ENCODE measurements around the gene FBXO28. TPM values are rescaled to one million over a fixed set of nuclear protein-coding genes. Genes with fewer than 3 reads are reported as not detected.

Gene FBXO28
- polyA plus RNA-seq, 2 donors: 11.9 to 13.2 TPM

DNA sequence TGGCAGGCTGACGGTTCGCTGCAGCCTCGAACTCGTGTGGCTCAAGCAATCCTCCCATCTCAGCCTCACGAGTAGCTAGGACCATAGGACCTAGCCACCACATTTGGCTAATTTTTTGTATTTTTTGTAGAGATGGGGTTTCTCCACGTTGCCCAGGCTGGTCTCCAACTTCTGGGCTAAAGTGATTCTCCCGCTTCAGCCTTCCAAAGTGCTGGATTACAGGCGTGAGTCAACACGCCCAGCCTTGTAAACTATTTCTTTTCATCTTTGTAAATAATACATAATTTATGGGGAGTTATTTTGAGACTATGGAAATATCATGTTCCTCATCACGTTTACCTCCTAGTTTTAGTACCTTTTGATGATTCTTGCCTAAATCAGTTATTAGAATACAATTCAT, 906 bp upstream of the FBXO28 start:
- Histone ChIP-seq H3K4me3 (ENCODE audit: low read depth in 1 of 2, low read length in 2 of 2) (no peak overlapping the region), H3K4me1 (ENCODE audit: control insufficient read depth in 2 of 2, insufficient read depth in 2 of 2, low read length in 1 of 2) (no peaks in the 10 kb centered on the region), H3K9me3 (ENCODE audit: control insufficient read depth in 2 of 2, insufficient read depth in 1 of 2, low read depth in 1 of 2, low read length in 1 of 2) (no peaks in the 10 kb centered on the region), H3K27me3 (ENCODE audit: control insufficient read depth in 1 of 2, insufficient read depth in 2 of 2, low read length in 2 of 2) (no peaks in the 10 kb centered on the region), H3K27ac (ENCODE audit: low read depth in 2 of 2, low read length in 1 of 2) (no peak overlapping the region), H3K36me3 (ENCODE audit: control insufficient read depth in 2 of 2, insufficient read depth in 2 of 2, low read length in 1 of 2) (no peaks in the 10 kb centered on the region)
- WGBS, 2 donors: 68 to 69% methylated on average over 10 of the region's 10 CpGs

DNA sequence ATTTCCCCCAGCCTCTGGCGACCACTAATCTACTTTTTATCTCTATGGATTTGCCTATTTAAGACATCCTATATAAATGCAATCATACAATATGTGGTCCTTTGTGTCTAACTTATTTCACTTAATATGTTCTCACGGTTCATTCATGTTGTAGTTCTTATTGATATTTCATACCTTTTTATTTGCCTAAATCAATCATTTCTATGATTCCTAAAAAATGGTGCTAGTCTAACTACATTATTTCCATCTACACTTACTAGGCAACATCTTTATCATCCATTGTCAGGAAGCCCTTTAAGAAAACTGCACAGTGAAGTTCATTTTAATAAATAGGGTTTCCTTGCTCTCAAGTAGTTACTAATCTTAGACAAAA, 380 bp upstream of the FBXO28 start:
- peak overlapping the region; percentile 94 to 97 for H3K27ac ChIP-seq (ENCODE audit: low read depth in 2 of 2, low read length in 1 of 2)

DNA sequence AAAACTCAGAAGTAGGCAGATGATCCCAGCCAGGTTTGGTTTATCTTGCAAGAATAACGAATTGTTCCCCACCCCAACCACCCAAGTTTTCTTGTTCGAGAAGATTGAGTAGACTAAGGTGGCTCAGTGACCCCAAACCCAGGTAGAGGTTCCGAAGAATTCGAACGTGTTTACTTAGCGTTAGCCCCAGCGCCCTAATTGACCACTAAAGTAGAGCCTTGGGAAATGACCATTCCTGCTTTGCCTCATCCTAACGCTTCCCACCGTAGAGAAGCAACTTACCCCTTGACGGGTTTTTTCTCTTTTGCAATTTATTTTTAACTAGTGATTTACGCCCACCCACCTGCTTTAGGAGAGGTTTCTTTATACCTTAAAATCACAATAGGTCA, 870 bp downstream of the FBXO28 start:
- no peaks in the 10 kb centered on the region for H3K36me3 ChIP-seq (ENCODE audit: control insufficient read depth in 2 of 2, insufficient read depth in 2 of 2, low read length in 1 of 2)
- H3K27ac ChIP-seq (ENCODE audit: low read depth in 2 of 2, low read length in 1 of 2): peak overlapping the region; percentile 94 to 97
- H3K4me1 ChIP-seq (ENCODE audit: control insufficient read depth in 2 of 2, insufficient read depth in 2 of 2, low read length in 1 of 2): no peaks in the 10 kb centered on the region
- H3K27me3 ChIP-seq (ENCODE audit: control insufficient read depth in 1 of 2, insufficient read depth in 2 of 2, low read length in 2 of 2): no peaks in the 10 kb centered on the region
- peak overlapping the region; percentile 93 to 96 for H3K4me3 ChIP-seq (ENCODE audit: low read depth in 1 of 2, low read length in 2 of 2)
- 3% methylated on average over 11 of the region's 11 CpGs for WGBS, 2 donors
- H3K9me3 ChIP-seq (ENCODE audit: control insufficient read depth in 2 of 2, insufficient read depth in 1 of 2, low read depth in 1 of 2, low read length in 1 of 2): no peaks in the 10 kb centered on the region

More for the DNA sequence above, 380 bp upstream of the FBXO28 start:
- no peaks in the 10 kb centered on the region for H3K9me3 ChIP-seq (ENCODE audit: control insufficient read depth in 2 of 2, insufficient read depth in 1 of 2, low read depth in 1 of 2, low read length in 1 of 2)
- H3K27me3 ChIP-seq (ENCODE audit: control insufficient read depth in 1 of 2, insufficient read depth in 2 of 2, low read length in 2 of 2): no peaks in the 10 kb centered on the region
- no peaks in the 10 kb centered on the region for H3K4me1 ChIP-seq (ENCODE audit: control insufficient read depth in 2 of 2, insufficient read depth in 2 of 2, low read length in 1 of 2)
- no peaks in the 10 kb centered on the region for H3K36me3 ChIP-seq (ENCODE audit: control insufficient read depth in 2 of 2, insufficient read depth in 2 of 2, low read length in 1 of 2)
- H3K4me3 ChIP-seq (ENCODE audit: low read depth in 1 of 2, low read length in 2 of 2): peak overlapping the region; percentile 93 to 96
- WGBS, 2 donors: 36 to 59% methylated on average over 2 of the region's 2 CpGs

DNA sequence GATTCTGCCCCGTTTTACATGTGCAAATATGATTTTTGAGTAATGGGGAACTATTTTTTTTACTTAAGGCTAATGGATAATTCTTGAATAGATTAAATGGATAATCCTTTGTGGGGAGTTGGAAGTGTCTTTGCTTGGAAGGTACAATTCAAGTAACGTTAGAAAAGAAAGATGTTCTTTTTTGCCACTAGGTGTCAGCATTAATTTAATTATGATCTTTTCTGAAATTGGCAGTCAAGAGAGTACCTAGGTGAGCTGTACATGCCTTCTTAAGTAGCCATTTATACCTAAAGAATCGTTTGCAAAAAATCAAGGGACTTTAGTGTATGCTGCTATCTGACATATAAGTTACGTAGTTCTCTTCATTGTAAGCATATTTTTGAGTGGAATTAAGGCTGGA, 2.2 kb downstream of the FBXO28 start:
- Histone ChIP-seq H3K27me3 (ENCODE audit: control insufficient read depth in 1 of 2, insufficient read depth in 2 of 2, low read length in 2 of 2) (no peaks in the 10 kb centered on the region), H3K36me3 (ENCODE audit: control insufficient read depth in 2 of 2, insufficient read depth in 2 of 2, low read length in 1 of 2) (no peaks in the 10 kb centered on the region), H3K27ac (ENCODE audit: low read depth in 2 of 2, low read length in 1 of 2) (no peak overlapping the region), H3K9me3 (ENCODE audit: control insufficient read depth in 2 of 2, insufficient read depth in 1 of 2, low read depth in 1 of 2, low read length in 1 of 2) (no peaks in the 10 kb centered on the region), H3K4me1 (ENCODE audit: control insufficient read depth in 2 of 2, insufficient read depth in 2 of 2, low read length in 1 of 2) (no peaks in the 10 kb centered on the region), H3K4me3 (ENCODE audit: low read depth in 1 of 2, low read length in 2 of 2) (peak overlapping the region in 1 of 2 donors; percentile 93)
- WGBS, 2 donors: 9 to 12% methylated on average over 4 of the region's 4 CpGs

DNA sequence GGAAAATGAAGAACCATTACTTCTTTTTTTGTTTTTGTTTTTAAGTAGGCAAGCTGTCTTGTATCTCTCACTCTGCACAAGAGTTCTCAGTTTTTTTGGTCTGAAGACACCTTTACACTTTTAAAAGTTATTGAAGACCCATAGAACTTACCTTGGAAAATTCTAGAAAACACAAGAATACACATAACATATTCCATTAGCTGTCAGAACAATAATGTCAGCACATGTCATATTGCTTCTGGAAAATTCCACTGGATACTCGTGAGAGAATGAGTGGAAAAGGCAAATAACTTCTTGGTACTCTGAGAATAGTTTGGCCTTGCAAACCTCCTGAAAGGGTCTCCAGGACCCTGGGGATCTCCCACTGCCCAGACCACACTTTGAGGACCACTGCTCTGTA, 4.8 kb downstream of the FBXO28 start:
- H3K27ac ChIP-seq (ENCODE audit: low read depth in 2 of 2, low read length in 1 of 2): no peak overlapping the region
- no peaks in the 10 kb centered on the region for H3K36me3 ChIP-seq (ENCODE audit: control insufficient read depth in 2 of 2, insufficient read depth in 2 of 2, low read length in 1 of 2)
- H3K4me3 ChIP-seq (ENCODE audit: low read depth in 1 of 2, low read length in 2 of 2): no peak overlapping the region
- H3K9me3 ChIP-seq (ENCODE audit: control insufficient read depth in 2 of 2, insufficient read depth in 1 of 2, low read depth in 1 of 2, low read length in 1 of 2): no peaks in the 10 kb centered on the region
- 52 to 60% methylated on average over 1 of the region's 1 CpG for WGBS, 2 donors
- no peaks in the 10 kb centered on the region for H3K4me1 ChIP-seq (ENCODE audit: control insufficient read depth in 2 of 2, insufficient read depth in 2 of 2, low read length in 1 of 2)
- no peaks in the 10 kb centered on the region for H3K27me3 ChIP-seq (ENCODE audit: control insufficient read depth in 1 of 2, insufficient read depth in 2 of 2, low read length in 2 of 2)

DNA sequence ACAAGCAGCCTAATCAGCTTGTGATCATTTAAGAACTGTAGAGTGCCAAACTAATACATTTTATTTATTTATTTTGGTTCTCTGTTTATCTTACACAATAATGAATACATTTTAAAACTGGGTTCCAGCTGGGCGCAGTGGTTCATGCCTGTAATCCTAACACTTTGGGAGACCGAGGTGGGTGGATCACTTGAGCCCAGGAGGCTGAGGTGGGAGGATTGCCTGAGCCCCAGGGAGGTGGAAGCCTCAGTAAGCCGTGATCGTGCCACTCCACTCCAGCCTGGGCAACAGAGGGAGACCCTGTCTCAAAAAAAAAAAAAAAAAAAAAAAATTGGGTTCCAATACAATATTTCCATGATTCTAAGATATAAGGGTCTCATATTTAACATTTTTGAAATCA, 9.2 kb downstream of the FBXO28 start:
- H3K4me1 ChIP-seq (ENCODE audit: control insufficient read depth in 2 of 2, insufficient read depth in 2 of 2, low read length in 1 of 2): no peaks in the 10 kb centered on the region
- H3K9me3 ChIP-seq (ENCODE audit: control insufficient read depth in 2 of 2, insufficient read depth in 1 of 2, low read depth in 1 of 2, low read length in 1 of 2): no peaks in the 10 kb centered on the region
- no peaks in the 10 kb centered on the region for H3K27me3 ChIP-seq (ENCODE audit: control insufficient read depth in 1 of 2, insufficient read depth in 2 of 2, low read length in 2 of 2)
- H3K36me3 ChIP-seq (ENCODE audit: control insufficient read depth in 2 of 2, insufficient read depth in 2 of 2, low read length in 1 of 2): no peaks in the 10 kb centered on the region
- H3K4me3 ChIP-seq (ENCODE audit: low read depth in 1 of 2, low read length in 2 of 2): no peak overlapping the region
- 85 to 89% methylated on average over 4 of the region's 4 CpGs for WGBS, 2 donors
- no peak overlapping the region for H3K27ac ChIP-seq (ENCODE audit: low read depth in 2 of 2, low read length in 1 of 2)

DNA sequence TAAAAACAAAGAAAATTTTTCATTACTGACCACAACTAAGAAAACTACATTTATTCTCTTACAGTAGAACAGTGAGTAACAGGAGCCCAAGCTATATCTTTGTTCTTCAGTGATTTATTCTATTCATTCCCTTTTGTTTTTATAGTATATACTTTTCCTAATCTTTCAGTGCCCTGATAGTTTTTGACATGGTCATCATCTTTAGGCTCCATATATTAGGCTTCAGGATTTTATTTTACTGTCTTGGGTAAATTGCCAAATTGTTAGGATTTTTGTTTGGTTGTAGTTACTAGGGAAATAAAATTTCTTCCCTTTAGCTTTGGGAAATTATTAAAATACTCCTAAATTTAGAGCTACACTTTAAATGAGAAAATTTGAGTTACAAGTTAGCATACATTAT, 10.3 kb downstream of the FBXO28 start:
- no peaks in the 10 kb centered on the region for H3K27me3 ChIP-seq (ENCODE audit: control insufficient read depth in 1 of 2, insufficient read depth in 2 of 2, low read length in 2 of 2)
- H3K9me3 ChIP-seq (ENCODE audit: control insufficient read depth in 2 of 2, insufficient read depth in 1 of 2, low read depth in 1 of 2, low read length in 1 of 2): no peaks in the 10 kb centered on the region
- H3K27ac ChIP-seq (ENCODE audit: low read depth in 2 of 2, low read length in 1 of 2): no peak overlapping the region

DNA sequence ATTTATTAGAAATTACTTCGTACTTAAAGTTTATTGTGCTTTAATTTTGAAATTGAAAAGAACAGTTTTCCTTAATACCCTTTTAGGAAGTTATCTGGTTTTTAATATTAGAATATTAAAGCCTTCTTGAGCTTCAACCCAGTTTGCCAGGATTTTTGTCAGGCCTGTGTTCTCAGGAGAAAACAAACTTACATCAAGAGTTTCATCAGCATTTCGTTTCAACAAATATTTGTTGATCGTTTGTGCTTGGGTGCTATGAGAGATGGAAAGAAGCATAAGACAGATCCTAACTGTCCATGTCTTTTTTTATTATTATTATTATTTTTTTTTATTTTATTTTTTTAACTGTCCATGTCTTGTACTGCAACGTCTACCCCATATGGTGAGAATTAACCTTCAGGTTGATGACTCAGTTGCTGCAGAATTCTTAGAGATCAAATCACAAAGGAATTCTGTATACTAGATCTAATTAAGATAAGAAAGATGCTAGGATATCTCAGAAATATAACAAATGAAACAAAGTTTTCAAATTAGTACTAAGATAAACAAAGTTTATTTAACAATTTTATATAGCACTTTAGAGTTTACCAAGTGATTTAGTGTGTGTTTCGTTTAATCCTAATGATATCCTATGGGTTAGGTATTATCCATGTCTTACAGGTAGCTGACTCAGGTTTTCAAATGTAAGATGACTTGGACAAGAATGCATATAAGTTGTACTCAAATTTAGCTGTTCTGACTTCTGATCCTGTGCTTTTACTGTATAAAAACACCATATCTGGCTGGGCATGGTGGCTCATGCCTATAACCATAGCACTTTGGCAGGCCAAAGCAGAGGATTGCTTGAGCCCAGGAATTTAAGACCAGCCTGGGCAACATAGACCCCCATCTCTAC, 14.3 kb downstream of the FBXO28 start:
- Histone ChIP-seq H3K27me3 (ENCODE audit: control insufficient read depth in 1 of 2, insufficient read depth in 2 of 2, low read length in 2 of 2) (no peaks in the 10 kb centered on the region), H3K36me3 (ENCODE audit: control insufficient read depth in 2 of 2, insufficient read depth in 2 of 2, low read length in 1 of 2) (peaks cover 2 to 5% of the 10 kb centered on the region in 2 donors), H3K9me3 (ENCODE audit: control insufficient read depth in 2 of 2, insufficient read depth in 1 of 2, low read depth in 1 of 2, low read length in 1 of 2) (no peaks in the 10 kb centered on the region), H3K4me3 (ENCODE audit: low read depth in 1 of 2, low read length in 2 of 2) (no peak overlapping the region), H3K27ac (ENCODE audit: low read depth in 2 of 2, low read length in 1 of 2) (no peak overlapping the region), H3K4me1 (ENCODE audit: control insufficient read depth in 2 of 2, insufficient read depth in 2 of 2, low read length in 1 of 2) (no peaks in the 10 kb centered on the region)
- WGBS, 2 donors: 83 to 85% methylated on average over 5 of the region's 5 CpGs

More for the DNA sequence above, 10.3 kb downstream of the FBXO28 start:
- H3K4me1 ChIP-seq (ENCODE audit: control insufficient read depth in 2 of 2, insufficient read depth in 2 of 2, low read length in 1 of 2): no peaks in the 10 kb centered on the region
- H3K36me3 ChIP-seq (ENCODE audit: control insufficient read depth in 2 of 2, insufficient read depth in 2 of 2, low read length in 1 of 2): no peaks in the 10 kb centered on the region
- no peak overlapping the region for H3K4me3 ChIP-seq (ENCODE audit: low read depth in 1 of 2, low read length in 2 of 2)

DNA sequence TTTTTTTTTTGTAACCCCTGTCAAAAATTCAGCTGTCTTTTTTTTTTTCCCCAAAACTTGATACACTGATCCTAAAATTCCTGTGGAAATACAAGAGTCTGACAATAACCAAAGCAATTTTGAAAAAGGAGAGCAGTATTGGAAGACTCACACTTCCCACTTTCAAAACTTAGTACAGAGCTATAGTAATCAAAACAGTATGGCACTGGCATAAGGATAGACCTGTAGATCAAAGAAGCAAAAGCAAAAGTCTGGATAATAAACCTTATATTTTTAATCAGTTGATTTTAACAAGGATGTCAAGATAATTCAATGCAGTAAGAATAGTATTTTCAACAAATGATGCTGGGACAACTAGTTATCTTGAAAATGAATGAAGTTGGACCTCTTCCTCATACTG, 17.3 kb downstream of the FBXO28 start:
- Histone ChIP-seq H3K27me3 (ENCODE audit: control insufficient read depth in 1 of 2, insufficient read depth in 2 of 2, low read length in 2 of 2) (no peaks in the 10 kb centered on the region), H3K36me3 (ENCODE audit: control insufficient read depth in 2 of 2, insufficient read depth in 2 of 2, low read length in 1 of 2) (peaks cover 2 to 5% of the 10 kb centered on the region in 2 donors), H3K4me1 (ENCODE audit: control insufficient read depth in 2 of 2, insufficient read depth in 2 of 2, low read length in 1 of 2) (no peaks in the 10 kb centered on the region), H3K9me3 (ENCODE audit: control insufficient read depth in 2 of 2, insufficient read depth in 1 of 2, low read depth in 1 of 2, low read length in 1 of 2) (no peaks in the 10 kb centered on the region), H3K4me3 (ENCODE audit: low read depth in 1 of 2, low read length in 2 of 2) (no peak overlapping the region), H3K27ac (ENCODE audit: low read depth in 2 of 2, low read length in 1 of 2) (no peak overlapping the region)

DNA sequence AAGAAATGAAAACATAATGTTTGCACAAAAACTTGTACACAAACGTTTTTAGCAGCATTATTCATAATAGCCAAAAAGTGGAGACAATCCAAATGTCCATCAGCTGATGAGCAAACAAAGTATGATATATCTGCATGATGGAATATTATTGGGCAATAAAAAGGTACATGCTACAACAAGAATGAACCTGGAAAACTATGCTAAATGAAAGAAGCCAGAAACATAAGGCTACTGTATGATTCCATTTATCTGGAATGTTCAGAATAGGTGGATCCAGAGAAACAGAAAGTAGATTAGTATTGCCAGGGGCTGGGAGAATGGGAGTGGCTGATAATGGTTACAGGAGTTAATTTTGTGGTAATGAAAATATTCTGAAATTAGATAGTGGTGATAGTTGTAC, 19.0 kb downstream of the FBXO28 start:
- H3K36me3 ChIP-seq (ENCODE audit: control insufficient read depth in 2 of 2, insufficient read depth in 2 of 2, low read length in 1 of 2): peaks cover 2 to 5% of the 10 kb centered on the region in 2 donors
- 19 to 25% methylated on average over 1 of the region's 1 CpG for WGBS, 2 donors

More for the DNA sequence above, 19.0 kb downstream of the FBXO28 start:
- no peaks in the 10 kb centered on the region for H3K27me3 ChIP-seq (ENCODE audit: control insufficient read depth in 1 of 2, insufficient read depth in 2 of 2, low read length in 2 of 2)
- H3K9me3 ChIP-seq (ENCODE audit: control insufficient read depth in 2 of 2, insufficient read depth in 1 of 2, low read depth in 1 of 2, low read length in 1 of 2): no peaks in the 10 kb centered on the region
- no peak overlapping the region for H3K4me3 ChIP-seq (ENCODE audit: low read depth in 1 of 2, low read length in 2 of 2)
- H3K27ac ChIP-seq (ENCODE audit: low read depth in 2 of 2, low read length in 1 of 2): no peak overlapping the region
- no peaks in the 10 kb centered on the region for H3K4me1 ChIP-seq (ENCODE audit: control insufficient read depth in 2 of 2, insufficient read depth in 2 of 2, low read length in 1 of 2)
